HepG2 (cell line): ENCODE data around the gene SULT6B1. TPM values are rescaled to one million over a fixed set of nuclear protein-coding genes. Genes with fewer than 3 reads are reported as not detected.
A peak's percentile ranks its signal among the peaks of the same experiment; 100 is the strongest.

Source experiments
- ATRX ChIP-seq: sonication (generic); formaldehyde crosslinking; IDR thresholded peaks from 2 replicates; pipeline ENCODE4 v1.4.0; 2020; ENCODE audit warnings: missing genetic modification reagents, borderline replicate concordance
- DNMT3B ChIP-seq: conservative IDR thresholded peaks from 2 replicates; pipeline ENCODE4 v1.6.1; 2016; ENCODE audit warnings: missing biosample characterization, control low read depth
- MED13 ChIP-seq: sonication (generic); formaldehyde crosslinking; IDR thresholded peaks from 2 replicates; pipeline ENCODE4 v1.5.0; 2020; ENCODE audit warnings: missing genetic modification reagents
- MEIS2 ChIP-seq: sonication (generic); formaldehyde crosslinking; IDR thresholded peaks from 2 replicates; pipeline ENCODE4 v1.9.0; 2021; ENCODE audit warnings: mild to moderate bottlenecking, missing genetic modification reagents
- NR2F1 ChIP-seq, 2 experiments: fragments of 450-650 bp in 1 of 2; formaldehyde crosslinking in 1 of 2; IDR thresholded peaks; 2 replicates each; pipeline versions ENCODE4 v1.5.0 to v1.6.1; 2016 to 2020; ENCODE audit warnings: mild to moderate bottlenecking in 1 of 2, missing compliant biosample characterization in 1 of 2, missing genetic modification reagents in 1 of 2, moderate library complexity in 1 of 2
- PAWR ChIP-seq: sonication (generic); formaldehyde crosslinking; IDR thresholded peaks from 2 replicates; pipeline ENCODE4 v1.4.0; 2020; ENCODE audit warnings: missing genetic modification reagents, mild to moderate bottlenecking, borderline replicate concordance
- PAX8 ChIP-seq: sonication (generic); formaldehyde crosslinking; IDR thresholded peaks from 2 replicates; pipeline ENCODE4 v1.8.0; 2022; ENCODE audit warnings: mild to moderate bottlenecking, missing genetic modification reagents, borderline replicate concordance
- SMYD3 ChIP-seq: sonication (generic); formaldehyde crosslinking; IDR thresholded peaks from 2 replicates; pipeline ENCODE4 v1.8.1; 2023; ENCODE audit warnings: mild to moderate bottlenecking, missing genetic modification reagents
- TBX3 ChIP-seq: fragments of 450-650 bp; IDR thresholded peaks from 2 replicates; pipeline ENCODE4 v1.6.1; 2017; ENCODE audit warnings: antibody characterized with exemption, mild to moderate bottlenecking, inconsistent platforms, borderline replicate concordance
- ZFP36 ChIP-seq: fragments of 150-350 bp; IDR thresholded peaks from 2 replicates; pipeline ENCODE4 v1.6.1; 2018; ENCODE audit warnings: borderline replicate concordance, low read length, low read depth; ENCODE audit not compliant: partially characterized antibody
- ZFP62 ChIP-seq: sonication (generic); formaldehyde crosslinking; IDR thresholded peaks from 2 replicates; pipeline ENCODE4 v1.4.0; 2020; ENCODE audit warnings: missing genetic modification reagents
- ZNF292 ChIP-seq: sonication (generic); formaldehyde crosslinking; IDR thresholded peaks from 2 replicates; pipeline ENCODE4 v1.8.1; 2022; ENCODE audit warnings: mild to moderate bottlenecking, low read depth, missing genetic modification reagents, borderline replicate concordance
- ZNF616 ChIP-seq: sonication (generic); formaldehyde crosslinking; IDR thresholded peaks from 2 replicates; pipeline ENCODE4 v1.5.0; 2020; ENCODE audit warnings: low read depth, mild to moderate bottlenecking, missing genetic modification reagents
- ZNF7 ChIP-seq: IDR thresholded peaks from 2 replicates; pipeline ENCODE4 v1.6.1; 2016; ENCODE audit warnings: missing biosample characterization, missing genetic modification reagents
- ZNF724P ChIP-seq: sonication (generic); formaldehyde crosslinking; IDR thresholded peaks from 2 replicates; pipeline ENCODE4 v1.8.0; 2022; ENCODE audit warnings: missing genetic modification reagents, borderline replicate concordance
- ZNF768 ChIP-seq: sonication (generic); formaldehyde crosslinking; IDR thresholded peaks from 2 replicates; pipeline ENCODE4 v1.4.0; 2020; ENCODE audit warnings: missing genetic modification reagents
- polyA plus RNA-seq, 8 experiments: library from polyadenylated mRNA; depleted of rRNA in 3 of 8; stranded (reverse) in 7 of 8; unstranded in 1 of 8; fragments of >200 nt; fragmentation: Illumina TruSeq in 4 of 8; extraction: Trizol in 4 of 8; gene quantifications; 2 replicates each; pipeline versions ENCODE4 v1.2.1 to v1.2.3, GENCODE V29; 2011 to 2016; ENCODE audit warnings: low read depth in 4 of 8, missing spikeins in 1 of 8, mixed read lengths in 1 of 8; ENCODE audit not compliant: insufficient read depth in 1 of 8
- total RNA-seq, 5 experiments: library from RNA; depleted of rRNA; stranded (reverse); fragments of >200 nt; fragmentation: Illumina TruSeq; extraction: Trizol; gene quantifications; 2 replicates each; pipeline ENCODE4 v1.2.3, GENCODE V29; 2016; ENCODE audit warnings: low read depth in 1 of 5
- TF ChIP-seq, protein P1 (sequence below): sonication (generic); formaldehyde crosslinking; IDR thresholded peaks from 2 replicates; pipeline ENCODE4 v1.5.0; 2020; ENCODE audit warnings: mild to moderate bottlenecking, missing genetic modification reagents

Gene SULT6B1
- total and polyA plus RNA-seq, 2 of the 13 experiments (the other 11 are each of a cell fraction or from before 2014, with no cell fraction given) = not detected

DNA sequence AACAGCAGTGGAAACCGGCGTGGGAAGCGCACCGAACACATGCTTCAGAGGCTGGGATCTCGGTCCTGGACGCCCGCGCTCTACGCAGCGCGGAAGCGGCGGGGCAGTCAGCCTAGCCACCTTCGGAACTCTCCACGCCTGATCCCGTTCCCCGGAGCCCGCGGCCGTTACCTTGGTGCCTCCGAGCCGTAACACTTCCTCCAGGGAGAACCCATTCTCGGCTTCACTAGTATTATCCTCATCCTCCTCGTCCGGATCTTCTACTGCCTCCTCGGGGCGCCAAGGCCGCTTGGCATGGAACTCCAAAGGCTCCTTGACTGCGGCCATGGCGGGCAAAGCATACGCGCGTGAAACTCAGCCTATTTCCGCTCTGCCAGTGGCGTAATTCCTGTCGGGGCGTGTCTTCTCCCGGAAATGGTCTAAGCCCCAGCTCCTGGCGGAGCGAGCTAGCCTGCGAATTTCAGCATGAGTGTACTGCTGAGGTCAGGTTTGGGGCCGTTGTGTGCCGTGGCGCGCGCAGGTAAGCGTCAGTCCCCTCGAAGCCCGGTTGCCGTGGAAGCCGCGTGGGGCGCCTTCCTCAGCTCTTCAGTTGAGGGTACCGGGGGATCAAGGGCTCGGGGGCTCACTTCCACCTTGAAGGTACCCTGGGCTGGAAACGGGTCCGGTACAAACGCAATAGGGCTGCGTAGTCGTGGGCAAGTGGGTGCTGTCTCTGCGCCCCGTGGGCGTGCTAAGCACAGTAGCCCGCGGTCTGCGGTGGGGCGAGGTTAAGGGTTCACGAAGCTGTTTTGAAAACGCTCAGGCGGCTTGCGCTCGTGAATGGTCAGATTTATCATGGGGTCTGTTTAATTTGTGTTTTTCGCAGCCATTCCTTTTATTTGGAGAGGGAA lies 43.0 kb upstream of the SULT6B1 start, which contains the start of the genes CEBPZ and NDUFAF7 (continued):
- TF ChIP-seq ATRX (CRISPR knock-in tag) = no peak
- 0 out of 2 replicates have a peak, but pooled peaks have one; percentile 6 for TF ChIP-seq ZNF7 (CRISPR knock-in tag)
- peak; percentile 90; the same call in 1 of the 2 replicates for TF ChIP-seq MED13 (CRISPR knock-in tag)
- no peak for TF ChIP-seq ZNF616
- TF ChIP-seq ZFP36 = no peak
- peak; percentile 42; the same call in 1 of the 2 replicates for TF ChIP-seq TBX3
- TF ChIP-seq NR2F1 (CRISPR knock-in tag; IDR thresholded peaks at IDR 0.05) = no peak; a peak in 1 of 4 replicates
- peak; percentile 63; the same call in 1 of the 2 replicates for TF ChIP-seq MEIS2 (CRISPR knock-in tag)
- TF ChIP-seq PAWR (CRISPR knock-in tag) = no peak
- no peak for TF ChIP-seq DNMT3B (CRISPR knock-in tag)
- TF ChIP-seq ZNF724P = peak; percentile 57; the same call in 1 of the 2 replicates
- peak; percentile 71; the same call in 1 of the 2 replicates for TF ChIP-seq ZNF292 (CRISPR knock-in tag)
- TF ChIP-seq PAX8 (CRISPR knock-in tag) = no peak
- peak; percentile 60; the same call in 1 of the 2 replicates for TF ChIP-seq ZNF768 (CRISPR knock-in tag)
- TF ChIP-seq, protein P1, sequence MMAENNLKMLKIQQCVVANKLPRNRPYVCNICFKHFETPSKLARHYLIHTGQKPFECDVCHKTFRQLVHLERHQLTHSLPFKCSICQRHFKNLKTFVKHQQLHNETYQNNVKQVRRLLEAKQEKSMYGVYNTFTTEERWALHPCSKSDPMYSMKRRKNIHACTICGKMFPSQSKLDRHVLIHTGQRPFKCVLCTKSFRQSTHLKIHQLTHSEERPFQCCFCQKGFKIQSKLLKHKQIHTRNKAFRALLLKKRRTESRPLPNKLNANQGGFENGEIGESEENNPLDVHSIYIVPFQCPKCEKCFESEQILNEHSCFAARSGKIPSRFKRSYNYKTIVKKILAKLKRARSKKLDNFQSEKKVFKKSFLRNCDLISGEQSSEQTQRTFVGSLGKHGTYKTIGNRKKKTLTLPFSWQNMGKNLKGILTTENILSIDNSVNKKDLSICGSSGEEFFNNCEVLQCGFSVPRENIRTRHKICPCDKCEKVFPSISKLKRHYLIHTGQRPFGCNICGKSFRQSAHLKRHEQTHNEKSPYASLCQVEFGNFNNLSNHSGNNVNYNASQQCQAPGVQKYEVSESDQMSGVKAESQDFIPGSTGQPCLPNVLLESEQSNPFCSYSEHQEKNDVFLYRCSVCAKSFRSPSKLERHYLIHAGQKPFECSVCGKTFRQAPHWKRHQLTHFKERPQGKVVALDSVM (CRISPR knock-in tag) = no peak; the same call in 1 of the 2 replicates
- peak; percentile 88 for TF ChIP-seq SMYD3
- TF ChIP-seq ZFP62 (CRISPR knock-in tag) = no peak
